B cell (primary cell): Measurements from ENCODE around the gene SNRK. TPM values are rescaled to one million over a fixed set of nuclear protein-coding genes. Genes with fewer than 3 reads are reported as not detected.

Source experiments
- ATAC-seq: fragments of 200-7000 bp; cut with Tn5 transposase; one replicate; pipeline ENCODE4 v1.10.0; 2021; ENCODE audit warnings: low read depth, mild to moderate bottlenecking, moderate number of reproducible peaks, moderate library complexity
- CTCF ChIA-PET: fragments of 350-600 bp; sonication (Branson Sonifier 250); formaldehyde crosslinking; loops from one replicate; lab custom pipeline; 2021; ENCODE audit warnings: antibody characterized with exemption, inconsistent platforms; lab: Charles Lee
- POLR2A ChIA-PET: fragments of 350-600 bp; sonication (Branson Sonifier 250); formaldehyde crosslinking; loops from one replicate; lab custom pipeline; 2021; ENCODE audit warnings: antibody characterized with exemption; lab: Charles Lee
- DNase-seq: peaks from one replicate; pipeline ENCODE4 v3.0.0; 2013
- H2AFZ ChIP-seq: 2 replicates; pipeline ENCODE4 v1.6.1; 2012; ENCODE audit warnings: mild to moderate bottlenecking, low read depth, low read length; ENCODE audit not compliant: insufficient read depth, poor library complexity, severe bottlenecking
- H3K27ac ChIP-seq, 2 donors: 1 replicate in 1 of 2; 2 replicates in 1 of 2; pipeline ENCODE4 v1.5.1; 2012 to 2013; ENCODE audit warnings: low read length in 2 of 2, mild to moderate bottlenecking in 2 of 2, moderate library complexity in 1 of 2
- H3K27me3 ChIP-seq, 4 experiments: fragments of 200-600 bp in 1 of 4; sonication (generic) in 1 of 4; replicated peaks in 1 of 4; 1 replicate in 2 of 4; 2 replicates in 2 of 4; pipeline versions ENCODE4 v1.6.1 to v1.7.0; 2013 to 2016; ENCODE audit warnings: low read length in 3 of 4, mild to moderate bottlenecking in 2 of 4, mixed read lengths in 1 of 4, moderate library complexity in 1 of 4; ENCODE audit not compliant: insufficient read depth in 4 of 4, control insufficient read depth in 3 of 4; ENCODE audit errors: control extremely low read depth in 1 of 4
- H3K36me3 ChIP-seq, 2 experiments: replicated peaks in 1 of 2; 1 replicate in 1 of 2; 2 replicates in 1 of 2; pipeline versions ENCODE4 v1.6.1 to v1.7.1; 2013; ENCODE audit warnings: low read length in 1 of 2; ENCODE audit not compliant: insufficient read depth in 2 of 2, control insufficient read depth in 1 of 2; ENCODE audit errors: control extremely low read depth in 1 of 2, extremely low read depth in 1 of 2
- H3K4me1 ChIP-seq, 2 donors: fragments of 200-600 bp in 1 of 2; sonication (generic) in 1 of 2; 1 replicate in 1 of 2; 2 replicates in 1 of 2; pipeline versions ENCODE4 v1.5.1 to v1.6.1; 2013 to 2017; ENCODE audit warnings: low read length in 2 of 2; ENCODE audit not compliant: control insufficient read depth in 2 of 2, insufficient read depth in 2 of 2
- H3K4me2 ChIP-seq: replicated peaks from 2 replicates; pipeline ENCODE3; 2012; ENCODE audit warnings: mild to moderate bottlenecking, low read depth, low read length; ENCODE audit not compliant: poor library complexity, severe bottlenecking
- H3K4me3 ChIP-seq, 5 experiments: fragments of 200-600 bp in 1 of 5; sonication (generic) in 1 of 5; 1 replicate in 3 of 5; 2 replicates in 2 of 5; pipeline versions ENCODE4 v1.5.1 to v1.7.0; 2011 to 2016; ENCODE audit warnings: low read length in 4 of 5, mild to moderate bottlenecking in 4 of 5, low read depth in 2 of 5, control low read depth in 1 of 5, moderate library complexity in 1 of 5; ENCODE audit not compliant: insufficient read depth in 1 of 5; ENCODE audit errors: control extremely low read depth in 1 of 5, extremely low read depth in 1 of 5
- H3K79me2 ChIP-seq: fragments of 200-600 bp; sonication (generic); one replicate; pipeline ENCODE4 v1.6.0; 2016; ENCODE audit warnings: low read length; ENCODE audit not compliant: control insufficient read depth, insufficient read depth
- H3K9ac ChIP-seq: fragments of 200-600 bp; sonication (generic); 2 replicates; pipeline ENCODE4 v1.6.1; 2017; ENCODE audit warnings: mild to moderate bottlenecking, low read length, moderate library complexity
- H3K9me3 ChIP-seq, 3 donors: one replicate each; pipeline versions ENCODE4 v1.6.1 to v1.7.1; 2013; ENCODE audit warnings: low read length in 2 of 3; ENCODE audit not compliant: control insufficient read depth in 2 of 3, insufficient read depth in 1 of 3; ENCODE audit errors: control extremely low read depth in 1 of 3
- H4K20me1 ChIP-seq: 2 replicates; pipeline ENCODE4 v1.6.0; 2012; ENCODE audit warnings: mild to moderate bottlenecking, low read length; ENCODE audit not compliant: insufficient read depth, control insufficient read depth, poor library complexity, severe bottlenecking
- H3K27ac Mint-ChIP-seq: one replicate; pipeline ENCODE4 v1.8.0; 2021; ENCODE audit warnings: mixed read lengths
- H3K27me3 Mint-ChIP-seq: one replicate; pipeline ENCODE4 v1.8.0; 2021; ENCODE audit warnings: mixed read lengths
- H3K4me1 Mint-ChIP-seq: one replicate; pipeline ENCODE4 v1.8.0; 2021; ENCODE audit warnings: mixed read lengths
- H3K4me3 Mint-ChIP-seq: one replicate; pipeline ENCODE4 v1.8.0; 2021; ENCODE audit warnings: mixed read lengths
- H3K9me3 Mint-ChIP-seq: one replicate; pipeline ENCODE4 v1.8.0; 2022; ENCODE audit warnings: mixed read lengths; ENCODE audit not compliant: insufficient read depth
- EZH2 ChIP-seq: IDR thresholded peaks from 2 replicates; pipeline ENCODE4 v1.6.1; 2012; ENCODE audit warnings: borderline replicate concordance, low read depth, mild to moderate bottlenecking, moderate library complexity, low read length; ENCODE audit not compliant: insufficient read depth, poor library complexity, severe bottlenecking
- WGBS: methylation state at CpG from one replicate; pipeline ENCODE4 v1.1.5; 2013; ENCODE audit warnings: missing lambda C conversion rate; ENCODE audit not compliant: insufficient coverage; 5-methylcytosine and 5-hydroxymethylcytosine counted together
- intact Hi-C: fragments of 100-400 bp; cut with micrococcal nuclease; formaldehyde crosslinking; loops from one replicate; pipeline ENCODE4 v1.10.0; 2022
- polyA plus RNA-seq: library from polyadenylated mRNA; depleted of rRNA; stranded (reverse); fragments of >200 nt; gene quantifications from 2 replicates; pipeline ENCODE4 v1.2.3, GENCODE V29; 2012
- total RNA-seq, 2 donors: library from RNA; stranded (reverse); fragments of 120-200 nt in 1 of 2; gene quantifications; 1 replicate in 1 of 2; 2 replicates in 1 of 2; pipeline versions ENCODE4 v1.2.3 to v1.2.4, GENCODE V29; 2013 to 2022
- TF ChIP-seq, protein P1 (sequence below): fragments of 200-600 bp; IDR thresholded peaks from one replicate; pipeline ENCODE4 v1.8.0; 2022; ENCODE audit warnings: antibody characterized with exemption, mild to moderate bottlenecking

Gene SNRK
- total and polyA plus RNA-seq, 2 donors (not counting 1 experiment from before 2014, with no cell fraction given), result 17.8 to 46.7 TPM

DNA sequence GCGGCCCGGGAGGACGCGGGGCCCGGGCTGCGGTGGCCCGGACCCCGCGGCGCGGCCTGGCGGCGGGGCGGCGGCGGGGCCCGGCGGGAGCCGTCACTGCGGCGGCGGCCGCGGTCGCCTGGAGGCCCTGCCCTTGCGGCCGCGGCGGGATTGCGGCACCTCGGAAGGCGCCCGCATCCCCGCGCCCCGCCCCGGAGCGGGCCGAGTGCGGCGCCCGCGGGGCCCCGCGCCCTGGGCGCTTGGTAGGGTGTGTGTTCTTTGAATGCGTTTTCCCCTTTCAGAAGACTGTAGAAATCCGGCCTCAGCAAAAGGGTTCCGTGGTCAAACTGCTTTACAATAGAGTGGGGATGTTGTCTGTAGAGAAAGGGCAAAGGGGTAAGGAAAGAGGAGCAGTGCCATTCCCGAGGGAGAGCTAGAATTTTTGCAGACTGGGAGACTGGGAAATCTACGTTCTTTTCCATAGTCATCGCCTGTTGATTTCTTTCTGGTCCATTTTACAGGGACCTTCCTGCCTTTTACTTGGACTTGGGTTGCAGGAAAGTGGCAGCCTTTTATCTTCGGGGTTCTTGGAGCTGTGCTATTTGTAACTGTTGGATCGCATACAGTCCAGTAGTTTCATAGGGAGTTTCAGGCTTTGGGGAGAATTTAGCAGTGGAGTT lies 630 bp downstream of the SNRK start:
- Mint-ChIP-seq H3K27ac (peak overlapping the region; percentile 89), H3K4me3 (peak overlapping the region; percentile 91), H3K9me3 (no peaks in the 10 kb centered on the region), H3K27me3 (peaks cover 2% of the 10 kb centered on the region), H3K4me1 (peaks cover 52% of the 10 kb centered on the region)
- peak overlapping the region; percentile 60 to 89 (median 77) for H3K4me3 ChIP-seq
- intact Hi-C loops, result loop anchor here (5.0 kb wide), 1 partner anchor 40 kb away; no protein-coding TSS in a partner anchor
- WGBS, result under 1% methylated on average over 54 of the region's 54 CpGs
- H3K9ac ChIP-seq, result peak overlapping the region; percentile 82
- peaks cover 47 to 50% of the 10 kb centered on the region in 2 donors for H3K4me1 ChIP-seq
- ATAC-seq (no peak), DNase-seq (no peak)
- H4K20me1 ChIP-seq, result peaks cover 35% of the 10 kb centered on the region
- POLR2A ChIA-PET, result interaction anchor here (0.9 kb wide), 2 partner anchors 8 to 9 kb away, joined by 4 to 8 read pairs; no protein-coding TSS in a partner anchor
- peak overlapping the region; percentile 62 to 83 for H3K27ac ChIP-seq
- H3K9me3 ChIP-seq, result no peaks in the 10 kb centered on the region
- H3K4me2 ChIP-seq, result peak overlapping the region; percentile 74
- TF ChIP-seq, protein P1, sequence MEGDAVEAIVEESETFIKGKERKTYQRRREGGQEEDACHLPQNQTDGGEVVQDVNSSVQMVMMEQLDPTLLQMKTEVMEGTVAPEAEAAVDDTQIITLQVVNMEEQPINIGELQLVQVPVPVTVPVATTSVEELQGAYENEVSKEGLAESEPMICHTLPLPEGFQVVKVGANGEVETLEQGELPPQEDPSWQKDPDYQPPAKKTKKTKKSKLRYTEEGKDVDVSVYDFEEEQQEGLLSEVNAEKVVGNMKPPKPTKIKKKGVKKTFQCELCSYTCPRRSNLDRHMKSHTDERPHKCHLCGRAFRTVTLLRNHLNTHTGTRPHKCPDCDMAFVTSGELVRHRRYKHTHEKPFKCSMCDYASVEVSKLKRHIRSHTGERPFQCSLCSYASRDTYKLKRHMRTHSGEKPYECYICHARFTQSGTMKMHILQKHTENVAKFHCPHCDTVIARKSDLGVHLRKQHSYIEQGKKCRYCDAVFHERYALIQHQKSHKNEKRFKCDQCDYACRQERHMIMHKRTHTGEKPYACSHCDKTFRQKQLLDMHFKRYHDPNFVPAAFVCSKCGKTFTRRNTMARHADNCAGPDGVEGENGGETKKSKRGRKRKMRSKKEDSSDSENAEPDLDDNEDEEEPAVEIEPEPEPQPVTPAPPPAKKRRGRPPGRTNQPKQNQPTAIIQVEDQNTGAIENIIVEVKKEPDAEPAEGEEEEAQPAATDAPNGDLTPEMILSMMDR, result no peak
- no peak for TF ChIP-seq EZH2
- H3K79me2 ChIP-seq, result peaks cover 52% of the 10 kb centered on the region
- CTCF ChIA-PET, result interaction anchor here (1.2 to 2.0 kb wide), 2 partner anchors 10 to 63 kb away, joined by 4 to 9 read pairs; no protein-coding TSS in a partner anchor
- peaks cover 0 to 14% of the 10 kb centered on the region in 2 experiments for H3K36me3 ChIP-seq
- H3K27me3 ChIP-seq, result no peaks in the 10 kb centered on the region
- peak overlapping the region; percentile 34 for H2AFZ ChIP-seq

DNA sequence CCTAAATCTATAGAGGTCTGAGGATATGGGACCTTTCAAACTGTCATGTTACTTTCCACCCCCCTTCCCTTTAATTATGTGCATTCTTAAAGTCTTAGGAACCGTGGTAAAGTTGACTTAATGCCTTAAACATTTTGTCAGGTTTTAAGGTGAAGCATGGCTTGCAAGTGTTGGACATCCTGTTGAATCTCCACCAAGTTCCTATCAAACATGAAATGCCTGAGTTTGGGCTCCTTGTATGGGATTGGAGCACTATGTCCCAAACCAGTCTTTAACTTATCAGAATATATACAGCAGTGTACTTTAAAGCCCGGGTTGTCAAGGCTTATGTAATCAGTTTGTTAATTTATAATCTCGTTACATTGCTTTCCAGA lies 1.1 kb downstream of the SNRK start:
- H3K4me2 ChIP-seq, result peak overlapping the region; percentile 74
- TF ChIP-seq, protein P1, result no peak
- TF ChIP-seq EZH2, result no peak
- peaks cover 0 to 14% of the 10 kb centered on the region in 2 experiments for H3K36me3 ChIP-seq
- peaks cover 55% of the 10 kb centered on the region for H3K4me1 Mint-ChIP-seq
- no peaks in the 10 kb centered on the region for H3K9me3 ChIP-seq
- H3K27me3 Mint-ChIP-seq, result no peaks in the 10 kb centered on the region
- no peaks in the 10 kb centered on the region for H3K9me3 Mint-ChIP-seq
- peak overlapping the region; percentile 89 for H3K27ac Mint-ChIP-seq
- WGBS, result no CpG with 5 or more reads among the region's 3 CpGs
- no peak for DNase-seq
- CTCF ChIA-PET, result interaction anchor here (2.0 kb wide), 1 partner anchor 9 kb away, joined by 9 read pairs; no protein-coding TSS in a partner anchor
- H3K27ac ChIP-seq, result peak overlapping the region; percentile 62 to 83
- H3K27me3 ChIP-seq, result no peaks in the 10 kb centered on the region
- peak overlapping the region; percentile 91 for H3K4me3 Mint-ChIP-seq
- no peak for ATAC-seq
- peak overlapping the region; percentile 60 to 89 (median 77) for H3K4me3 ChIP-seq
- peak overlapping the region; percentile 74 for H3K9ac ChIP-seq
- POLR2A ChIA-PET, result interaction anchor here (0.9 kb wide), 1 partner anchor 9 kb away, joined by 4 read pairs; no protein-coding TSS in a partner anchor
- peaks cover 48 to 55% of the 10 kb centered on the region in 2 donors for H3K4me1 ChIP-seq
- H3K79me2 ChIP-seq, result peaks cover 57% of the 10 kb centered on the region
- intact Hi-C loops, result loop anchor here (5.0 kb wide), 1 partner anchor 40 kb away; no protein-coding TSS in a partner anchor
- H4K20me1 ChIP-seq, result peaks cover 38% of the 10 kb centered on the region
- no peak overlapping the region for H2AFZ ChIP-seq
